ENCODE measurements around the gene COL4A1.

Gene COL4A1

DNA sequence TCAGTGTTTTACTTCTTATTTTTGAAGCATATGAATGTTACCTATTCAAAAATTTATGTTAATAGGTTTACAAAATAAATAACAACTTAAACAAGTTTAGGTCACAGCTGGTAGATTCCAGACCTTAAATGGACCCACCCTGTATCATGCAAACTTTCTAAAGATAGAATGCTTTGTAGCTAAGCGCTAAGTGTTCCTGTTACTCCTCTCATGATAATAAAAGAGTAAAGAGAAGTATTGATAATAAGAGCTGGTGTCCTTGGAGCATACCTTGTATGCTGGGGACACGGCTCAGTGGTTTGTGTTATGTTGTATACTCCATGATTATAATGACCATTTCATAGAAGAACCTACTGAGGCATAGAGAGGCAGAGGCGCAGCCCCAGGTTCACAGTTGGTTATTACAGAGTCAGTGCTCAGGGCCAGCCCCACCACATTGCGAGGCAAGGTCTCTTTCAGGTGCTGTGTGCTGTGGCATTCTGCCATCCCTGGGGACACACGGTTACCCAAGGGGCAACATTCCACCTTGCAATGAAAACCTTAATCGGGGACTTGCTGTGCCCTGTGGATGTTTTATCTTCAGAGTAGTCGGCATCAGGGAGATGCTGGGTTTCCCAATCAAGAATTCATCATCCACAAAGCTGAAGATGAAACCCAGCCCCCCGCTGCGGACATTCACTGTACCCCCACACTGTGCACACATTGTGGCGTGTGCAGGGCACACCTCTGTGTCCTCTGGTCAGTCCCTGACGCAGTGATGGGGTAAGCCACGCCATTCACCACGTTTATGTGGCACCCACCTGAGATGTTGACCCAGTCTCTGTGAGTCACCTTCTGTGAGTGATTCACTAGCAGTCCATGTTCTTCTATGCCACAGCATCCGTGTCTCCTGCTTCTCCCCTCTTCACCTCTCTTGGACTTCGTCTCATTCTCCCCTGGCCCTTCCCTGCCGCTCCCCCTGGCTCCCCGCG is 186.7 kb downstream of the COL4A1 start:
- TF ChIP-seq, protein P1, sequence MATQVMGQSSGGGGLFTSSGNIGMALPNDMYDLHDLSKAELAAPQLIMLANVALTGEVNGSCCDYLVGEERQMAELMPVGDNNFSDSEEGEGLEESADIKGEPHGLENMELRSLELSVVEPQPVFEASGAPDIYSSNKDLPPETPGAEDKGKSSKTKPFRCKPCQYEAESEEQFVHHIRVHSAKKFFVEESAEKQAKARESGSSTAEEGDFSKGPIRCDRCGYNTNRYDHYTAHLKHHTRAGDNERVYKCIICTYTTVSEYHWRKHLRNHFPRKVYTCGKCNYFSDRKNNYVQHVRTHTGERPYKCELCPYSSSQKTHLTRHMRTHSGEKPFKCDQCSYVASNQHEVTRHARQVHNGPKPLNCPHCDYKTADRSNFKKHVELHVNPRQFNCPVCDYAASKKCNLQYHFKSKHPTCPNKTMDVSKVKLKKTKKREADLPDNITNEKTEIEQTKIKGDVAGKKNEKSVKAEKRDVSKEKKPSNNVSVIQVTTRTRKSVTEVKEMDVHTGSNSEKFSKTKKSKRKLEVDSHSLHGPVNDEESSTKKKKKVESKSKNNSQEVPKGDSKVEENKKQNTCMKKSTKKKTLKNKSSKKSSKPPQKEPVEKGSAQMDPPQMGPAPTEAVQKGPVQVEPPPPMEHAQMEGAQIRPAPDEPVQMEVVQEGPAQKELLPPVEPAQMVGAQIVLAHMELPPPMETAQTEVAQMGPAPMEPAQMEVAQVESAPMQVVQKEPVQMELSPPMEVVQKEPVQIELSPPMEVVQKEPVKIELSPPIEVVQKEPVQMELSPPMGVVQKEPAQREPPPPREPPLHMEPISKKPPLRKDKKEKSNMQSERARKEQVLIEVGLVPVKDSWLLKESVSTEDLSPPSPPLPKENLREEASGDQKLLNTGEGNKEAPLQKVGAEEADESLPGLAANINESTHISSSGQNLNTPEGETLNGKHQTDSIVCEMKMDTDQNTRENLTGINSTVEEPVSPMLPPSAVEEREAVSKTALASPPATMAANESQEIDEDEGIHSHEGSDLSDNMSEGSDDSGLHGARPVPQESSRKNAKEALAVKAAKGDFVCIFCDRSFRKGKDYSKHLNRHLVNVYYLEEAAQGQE (IDR thresholded peaks at IDR 0.05; ENCODE audit: insufficient replicate concordance, low read depth), result no peak
- TF ChIP-seq, protein P2, sequence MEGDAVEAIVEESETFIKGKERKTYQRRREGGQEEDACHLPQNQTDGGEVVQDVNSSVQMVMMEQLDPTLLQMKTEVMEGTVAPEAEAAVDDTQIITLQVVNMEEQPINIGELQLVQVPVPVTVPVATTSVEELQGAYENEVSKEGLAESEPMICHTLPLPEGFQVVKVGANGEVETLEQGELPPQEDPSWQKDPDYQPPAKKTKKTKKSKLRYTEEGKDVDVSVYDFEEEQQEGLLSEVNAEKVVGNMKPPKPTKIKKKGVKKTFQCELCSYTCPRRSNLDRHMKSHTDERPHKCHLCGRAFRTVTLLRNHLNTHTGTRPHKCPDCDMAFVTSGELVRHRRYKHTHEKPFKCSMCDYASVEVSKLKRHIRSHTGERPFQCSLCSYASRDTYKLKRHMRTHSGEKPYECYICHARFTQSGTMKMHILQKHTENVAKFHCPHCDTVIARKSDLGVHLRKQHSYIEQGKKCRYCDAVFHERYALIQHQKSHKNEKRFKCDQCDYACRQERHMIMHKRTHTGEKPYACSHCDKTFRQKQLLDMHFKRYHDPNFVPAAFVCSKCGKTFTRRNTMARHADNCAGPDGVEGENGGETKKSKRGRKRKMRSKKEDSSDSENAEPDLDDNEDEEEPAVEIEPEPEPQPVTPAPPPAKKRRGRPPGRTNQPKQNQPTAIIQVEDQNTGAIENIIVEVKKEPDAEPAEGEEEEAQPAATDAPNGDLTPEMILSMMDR (IDR thresholded peaks at IDR 0.05; ENCODE audit: insufficient read depth, low read length), result no peak
- TF ChIP-seq GABPA (IDR thresholded peaks at IDR 0.05; ENCODE audit: low read depth), result no peak
- no peak for TF ChIP-seq POLR2AphosphoS5 (IDR thresholded peaks at IDR 0.05; ENCODE audit: low read depth)
- no peak for TF ChIP-seq SPI1 (IDR thresholded peaks at IDR 0.05; ENCODE audit: borderline replicate concordance, low read depth)
- no peak overlapping the region for H3K4me3 ChIP-seq (replicated peaks; ENCODE audit: insufficient read depth, low read length)
- no peak overlapping the region for H3K27ac ChIP-seq (replicated peaks)
- no peak for DNase-seq (ENCODE audit: low read depth in 1 of 2, low spot score in 1 of 2)
- H3K27me3 ChIP-seq (ENCODE audit: insufficient read depth, poor library complexity, severe bottlenecking), result peaks cover 10% of the 10 kb centered on the region

DNA sequence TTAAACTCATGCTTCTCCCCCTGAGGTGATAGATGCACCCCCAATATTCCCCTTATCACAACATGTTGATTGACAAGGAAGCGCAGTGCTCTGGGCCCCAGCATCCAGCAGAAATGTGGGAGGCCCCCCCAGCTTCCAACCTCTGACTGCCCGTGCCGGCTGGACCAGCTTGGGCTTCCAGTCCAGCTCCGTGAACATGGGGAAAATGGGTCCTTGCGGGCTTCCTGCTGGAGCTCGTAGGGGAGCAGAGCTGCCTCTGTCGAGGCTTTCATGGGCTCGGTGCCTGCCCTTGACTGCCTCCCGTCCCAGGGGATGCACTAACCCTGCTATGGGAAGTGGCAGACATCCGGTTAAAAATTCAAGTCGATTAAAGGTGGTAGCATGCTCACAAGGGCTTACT is 188.9 kb downstream of the COL4A1 start:
- Histone ChIP-seq H3K4me3 (replicated peaks; ENCODE audit: insufficient read depth, low read length) (no peak overlapping the region), H3K27ac (replicated peaks) (no peak overlapping the region)
- TF ChIP-seq POLR2AphosphoS5 (IDR thresholded peaks at IDR 0.05; ENCODE audit: low read depth) (no peak), GABPA (IDR thresholded peaks at IDR 0.05; ENCODE audit: low read depth) (no peak), SPI1 (IDR thresholded peaks at IDR 0.05; ENCODE audit: borderline replicate concordance, low read depth) (no peak)
- TF ChIP-seq, protein P1 (IDR thresholded peaks at IDR 0.05; ENCODE audit: insufficient replicate concordance, low read depth), result no peak
- TF ChIP-seq, protein P2 (IDR thresholded peaks at IDR 0.05; ENCODE audit: insufficient read depth, low read length), result no peak

DNA sequence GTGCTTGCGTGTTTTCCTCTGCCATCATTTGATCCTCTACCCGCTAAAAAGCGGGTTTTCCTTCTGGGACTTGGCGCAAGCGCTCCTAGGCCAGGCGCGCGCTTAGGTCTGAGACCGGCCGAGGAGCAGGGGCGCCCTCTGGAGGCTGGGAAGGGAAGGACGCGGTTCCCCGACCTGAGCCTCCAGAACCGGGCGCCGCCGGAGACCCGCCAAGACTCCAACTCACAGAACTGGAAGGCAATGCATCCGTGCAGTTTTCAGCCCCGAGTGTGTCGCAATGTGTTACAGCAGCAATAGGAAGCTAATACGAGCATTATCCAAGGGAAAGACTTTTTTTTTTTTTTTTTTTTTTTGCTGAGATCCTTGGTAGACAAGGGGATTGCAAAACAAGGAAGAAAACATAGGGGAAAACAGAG is 190.9 kb downstream of the COL4A1 start:
- TF ChIP-seq POLR2AphosphoS5 (IDR thresholded peaks at IDR 0.05; ENCODE audit: low read depth) (no peak), GABPA (IDR thresholded peaks at IDR 0.05; ENCODE audit: low read depth) (no peak)
- TF ChIP-seq, protein P2 (IDR thresholded peaks at IDR 0.05; ENCODE audit: insufficient read depth, low read length), result peak; percentile 49
- H3K27ac ChIP-seq (replicated peaks), result no peak overlapping the region
- H3K4me3 ChIP-seq (replicated peaks; ENCODE audit: insufficient read depth, low read length), result no peak overlapping the region; the same call in 1 of the 2 replicates
- H3K27me3 ChIP-seq (ENCODE audit: insufficient read depth, poor library complexity, severe bottlenecking), result peaks cover 4% of the 10 kb centered on the region
- DNase-seq (ENCODE audit: low read depth in 1 of 2, low spot score in 1 of 2), result peak; percentile 65 to 77

More for the DNA sequence above, 188.9 kb downstream of the COL4A1 start:
- DNase-seq (ENCODE audit: low read depth in 1 of 2, low spot score in 1 of 2), result no peak
- peaks cover 10% of the 10 kb centered on the region for H3K27me3 ChIP-seq (ENCODE audit: insufficient read depth, poor library complexity, severe bottlenecking)
